HG02943 (cell line): Measurements from ENCODE around the gene MAFG.

Experiments used
- ATAC-seq: cut with Tn5 transposase; IDR thresholded peaks from one replicate; pipeline ENCODE4 v1.9.1; 2021; ENCODE audit warnings: mild to moderate bottlenecking, low read depth, moderate library complexity; ENCODE audit not compliant: unreplicated experiment

The MAFG gene

DNA sequence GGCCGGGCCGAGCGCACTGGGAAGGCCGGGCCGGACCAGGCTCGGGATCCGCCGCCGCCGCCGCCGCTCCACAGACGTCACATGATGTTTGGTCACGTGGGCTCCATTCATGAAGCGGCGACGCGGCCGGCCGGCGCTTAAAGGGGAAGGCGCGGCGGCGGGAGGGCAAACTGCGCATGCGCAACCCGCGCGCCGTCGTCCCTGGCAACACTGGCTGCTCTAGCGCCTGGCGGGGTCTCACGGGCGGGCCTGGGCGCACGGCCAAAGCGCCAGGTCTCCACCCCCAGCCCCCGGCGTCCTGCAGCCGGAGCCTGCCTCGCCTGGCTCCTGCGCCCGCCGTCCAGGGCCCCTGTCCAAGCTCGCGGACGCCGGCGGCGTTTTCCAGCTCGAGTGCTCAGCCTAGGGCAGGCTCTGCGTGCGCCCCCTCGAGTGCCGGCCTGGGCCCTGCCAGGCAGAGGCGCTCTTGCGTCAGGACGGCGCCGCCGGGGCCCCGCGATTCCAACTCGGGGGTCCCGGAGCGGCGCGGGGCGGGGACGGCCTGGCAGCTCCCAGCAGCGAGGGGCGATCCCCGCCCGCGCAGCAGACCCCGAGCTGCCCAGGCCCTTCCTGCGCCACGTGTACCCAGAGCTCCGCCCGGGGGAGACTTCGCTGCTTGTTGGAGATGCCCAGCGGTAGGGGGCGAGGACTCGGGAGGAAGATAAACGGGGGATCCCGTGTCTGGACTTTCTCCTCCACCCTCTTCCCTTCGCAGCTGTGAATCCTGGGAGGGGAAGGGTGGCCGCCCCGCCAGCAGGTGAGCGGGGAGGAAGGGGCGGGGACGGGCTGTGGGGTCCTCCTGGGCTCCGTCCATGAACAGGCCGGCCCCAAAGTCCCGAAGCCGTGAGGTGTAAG, at the start of gene MAFG:
Gene MAFG, minus strand, starts transcription at position 83 of the 891 bp plus-strand sequence. CDS start 4,550 bp downstream, outside the sequence.
- no peak for ATAC-seq

DNA sequence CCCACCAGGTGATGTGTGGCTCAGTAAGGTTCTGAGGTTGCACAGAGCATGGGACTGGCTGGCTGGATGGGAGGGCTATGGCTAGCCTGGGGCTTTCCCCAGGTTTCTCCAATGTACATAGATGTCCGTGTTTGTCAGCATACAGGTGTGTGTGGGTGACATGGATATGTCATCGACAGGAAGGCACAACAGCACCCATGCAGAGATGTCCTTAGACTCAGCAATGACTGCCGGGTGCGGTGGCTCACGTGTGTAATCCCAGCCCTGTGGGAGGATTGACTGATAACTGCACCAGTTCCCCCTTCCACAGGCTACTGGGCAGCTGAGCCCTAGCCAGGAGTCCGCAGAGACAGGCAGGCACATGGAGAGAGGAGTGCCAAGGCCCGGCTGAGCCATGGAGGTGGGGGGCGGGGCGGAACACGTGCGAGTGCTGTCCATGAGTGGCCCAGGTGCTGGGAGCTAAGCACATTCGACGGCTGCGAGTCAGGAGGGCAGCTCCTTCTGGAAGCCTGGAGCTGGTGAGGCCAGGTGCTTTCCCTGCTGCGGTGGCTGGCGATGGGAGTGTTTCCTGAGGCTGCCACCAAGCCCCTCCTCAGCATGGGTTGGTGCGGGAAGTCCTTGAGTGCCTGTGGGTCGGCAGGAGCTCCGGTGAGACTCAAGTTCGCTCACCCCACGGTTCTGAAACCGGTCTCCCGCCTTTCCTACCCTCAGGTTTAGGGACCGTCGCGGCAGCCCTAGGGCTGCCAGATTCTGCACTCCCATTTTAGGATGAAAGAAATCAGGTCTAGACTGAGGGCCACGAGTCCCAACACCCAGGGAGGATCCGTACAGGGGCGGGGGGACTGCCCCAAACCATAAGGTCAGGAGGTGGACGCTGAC, 49.0 kb upstream of the MAFG start:
- no peak for ATAC-seq

GRCh38 chr17:81973432-81973831, 45.9 kb upstream of the MAFG start:
- ATAC-seq: no peak

- no peak for ATAC-seq
These were observed 41.6 kb upstream of the MAFG start for GRCh38 chr17:81968850-81969812.

GRCh38 chr17:81968396-81968745, 40.8 kb upstream of the MAFG start:
- no peak for ATAC-seq

GRCh38 chr17:81967533-81968395, 40.2 kb upstream of the MAFG start:
- no peak for ATAC-seq

- no peak for ATAC-seq
These were observed 39.7 kb upstream of the MAFG start for GRCh38 chr17:81967244-81967532.

- ATAC-seq: no peak
These were observed 39.1 kb upstream of the MAFG start for GRCh38 chr17:81966343-81967243.

- no peak for ATAC-seq
These were observed 36.7 kb upstream of the MAFG start for GRCh38 chr17:81964081-81964849.

DNA sequence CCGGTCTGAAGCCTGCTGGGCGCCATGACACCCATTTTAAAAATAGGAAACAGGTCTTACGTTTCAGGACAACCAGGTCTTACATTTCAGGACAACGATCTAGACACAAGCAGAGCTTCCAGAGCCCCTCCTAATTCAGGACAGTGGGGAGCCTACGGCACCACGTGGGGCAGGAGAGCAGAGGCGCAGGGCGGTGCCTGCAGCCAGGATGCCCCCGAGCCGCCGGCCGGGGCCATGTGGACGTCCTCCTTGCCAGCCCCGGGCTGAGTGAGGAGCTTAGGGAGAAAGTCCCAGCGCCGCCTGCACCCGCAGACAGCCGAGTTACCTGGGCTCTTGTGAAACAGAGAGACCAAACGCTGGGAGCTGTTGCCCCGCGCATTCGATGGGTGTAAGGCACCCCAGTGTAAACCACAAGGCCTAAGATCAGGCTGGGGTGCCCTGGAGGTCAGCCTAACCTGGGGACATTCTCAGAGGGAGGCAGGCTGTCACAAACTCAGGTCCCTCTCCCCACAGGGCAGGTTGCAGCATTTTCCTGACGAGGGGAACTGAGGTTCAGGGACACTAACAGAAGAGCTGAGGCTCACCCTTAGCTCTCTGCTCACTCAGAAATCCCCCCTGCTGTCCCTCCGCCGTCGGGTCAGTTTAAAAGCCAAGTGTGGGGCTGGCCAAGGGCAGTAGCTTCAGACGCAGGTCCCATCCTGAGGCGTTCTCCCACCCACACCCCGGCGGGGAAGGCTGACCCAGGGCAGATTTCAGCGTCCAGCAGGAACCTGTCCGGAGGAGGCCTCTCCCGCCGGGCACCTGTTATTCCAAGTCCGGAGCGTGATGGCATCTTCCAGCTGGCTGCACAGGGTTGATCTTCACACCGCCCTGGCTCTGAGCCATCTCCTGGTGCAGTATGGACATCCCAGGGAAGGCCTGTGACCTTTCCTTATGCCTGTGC, 35.2 kb upstream of the MAFG start:
- ATAC-seq: no peak

- ATAC-seq: no peak
These were observed 34.3 kb upstream of the MAFG start for GRCh38 chr17:81961521-81962498.

GRCh38 chr17:81961087-81961511, 33.6 kb upstream of the MAFG start, which contains the start of gene NOTUM:
Gene NOTUM, minus strand, starts transcription at chr17:81961187. Its CDS starts 278 bp downstream, at chr17:81960909.
- ATAC-seq: no peak

GRCh38 chr17:81960130-81960958, 32.8 kb upstream of the MAFG start:
- ATAC-seq: no peak

DNA sequence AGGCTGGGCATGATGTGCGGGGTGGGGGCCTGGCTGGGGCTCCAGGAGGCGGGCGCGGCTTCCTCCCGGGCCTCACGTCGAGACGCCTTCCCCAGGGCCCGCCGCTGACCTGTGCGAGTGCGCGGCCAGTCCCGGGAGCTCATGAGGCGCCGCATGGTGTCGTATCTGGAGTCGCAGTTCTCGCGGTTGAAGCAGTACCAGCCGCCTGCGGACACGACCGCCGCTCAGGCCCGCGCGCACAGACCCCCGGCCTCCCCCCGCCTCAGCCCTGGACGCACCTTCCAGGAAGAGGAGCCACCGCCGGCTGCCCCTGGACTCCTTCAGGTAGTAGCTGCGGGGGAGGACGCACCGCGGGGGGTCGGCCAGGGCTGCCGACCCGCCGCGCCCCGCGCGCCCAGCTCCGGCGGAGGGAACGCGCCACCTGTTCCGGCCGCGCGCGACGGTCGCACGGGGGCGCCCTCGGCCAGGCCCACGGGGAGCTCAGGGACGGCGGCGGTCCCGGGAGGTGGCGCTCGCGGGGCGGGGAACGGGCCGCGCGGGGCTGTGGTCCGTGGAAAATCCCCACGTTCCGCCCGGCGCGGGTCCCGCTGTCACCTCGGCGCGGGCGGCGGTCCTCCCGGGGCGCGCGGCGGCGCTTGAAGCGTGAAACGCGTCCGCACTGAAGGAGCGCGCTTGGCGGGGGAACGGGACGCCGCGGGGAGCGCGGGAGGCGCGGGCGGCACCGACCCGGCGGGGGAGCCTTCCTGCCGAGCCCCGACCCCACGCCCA, 32.0 kb upstream of the MAFG start:
- ATAC-seq: no peak
